ENCODE measurements around the gene FAM217B.

The FAM217B gene

GRCh38 chr20:59977086-59977485 is 36.9 kb downstream of the FAM217B start:
- peaks cover 21% of the 10 kb centered on the region for H3K4me1 Mint-ChIP-seq
- H3K27ac Mint-ChIP-seq: peak overlapping the region in 1 of 3 experiments; percentile 90
- TF ChIP-seq CTCF (IDR thresholded peaks at IDR 0.05; ENCODE audit: unreplicated experiment in 3 of 3): no peak

GRCh38 chr20:59983076-59983475 is 42.9 kb downstream of the FAM217B start:
- H3K36me3 Mint-ChIP-seq (ENCODE audit: low read depth): no peaks in the 10 kb centered on the region
- no peak for TF ChIP-seq CTCF (IDR thresholded peaks at IDR 0.05; ENCODE audit: unreplicated experiment in 3 of 3)
- no peaks in the 10 kb centered on the region for H3K4me1 Mint-ChIP-seq
- no peaks in the 10 kb centered on the region for H3K27me3 Mint-ChIP-seq (ENCODE audit: low read depth)
- H3K9me3 Mint-ChIP-seq: peaks cover 7% of the 10 kb centered on the region
- no peak overlapping the region for H3K4me3 Mint-ChIP-seq
- H3K27ac Mint-ChIP-seq: no peak overlapping the region

More at GRCh38 chr20:59977086-59977485, 36.9 kb downstream of the FAM217B start:
- peaks cover 5% of the 10 kb centered on the region for H3K9me3 Mint-ChIP-seq
- no peaks in the 10 kb centered on the region for H3K36me3 Mint-ChIP-seq (ENCODE audit: low read depth)
- no peak overlapping the region for H3K4me3 Mint-ChIP-seq
- H3K27me3 Mint-ChIP-seq (ENCODE audit: low read depth): peaks cover 3% of the 10 kb centered on the region

GRCh38 chr20:59984541-59984940 is 44.4 kb downstream of the FAM217B start:
- no peaks in the 10 kb centered on the region for H3K36me3 Mint-ChIP-seq (ENCODE audit: low read depth)
- no peak for TF ChIP-seq CTCF (IDR thresholded peaks at IDR 0.05; ENCODE audit: unreplicated experiment in 3 of 3)
- no peaks in the 10 kb centered on the region for H3K4me1 Mint-ChIP-seq
- no peak overlapping the region for H3K4me3 Mint-ChIP-seq
- H3K9me3 Mint-ChIP-seq: peaks cover 7% of the 10 kb centered on the region
- no peak overlapping the region for H3K27ac Mint-ChIP-seq
- H3K27me3 Mint-ChIP-seq (ENCODE audit: low read depth): peaks cover 4% of the 10 kb centered on the region

- H3K9me3 Mint-ChIP-seq: peaks cover 7% of the 10 kb centered on the region
- H3K4me3 Mint-ChIP-seq: no peak overlapping the region
- no peaks in the 10 kb centered on the region for H3K4me1 Mint-ChIP-seq
Measured at GRCh38 chr20:59985164-59985563, 45.0 kb downstream of the FAM217B start.

GRCh38 chr20:59985864-59986263 is 45.7 kb downstream of the FAM217B start:
- Mint-ChIP-seq H3K36me3 (ENCODE audit: low read depth) (no peaks in the 10 kb centered on the region), H3K27me3 (ENCODE audit: low read depth) (peaks cover 9% of the 10 kb centered on the region), H3K4me3 (no peak overlapping the region), H3K27ac (no peak overlapping the region), H3K9me3 (peaks cover 4% of the 10 kb centered on the region), H3K4me1 (no peaks in the 10 kb centered on the region)
- no peak for TF ChIP-seq CTCF (IDR thresholded peaks at IDR 0.05; ENCODE audit: unreplicated experiment in 3 of 3)

More at GRCh38 chr20:59985164-59985563, 45.0 kb downstream of the FAM217B start:
- Mint-ChIP-seq H3K36me3 (ENCODE audit: low read depth) (no peaks in the 10 kb centered on the region), H3K27me3 (ENCODE audit: low read depth) (peaks cover 7% of the 10 kb centered on the region), H3K27ac (no peak overlapping the region)
- TF ChIP-seq CTCF (IDR thresholded peaks at IDR 0.05; ENCODE audit: unreplicated experiment in 3 of 3): no peak

GRCh38 chr20:59987135-59987534 is 46.9 kb downstream of the FAM217B start:
- no peak overlapping the region for H3K27ac Mint-ChIP-seq
- no peak for TF ChIP-seq CTCF (IDR thresholded peaks at IDR 0.05; ENCODE audit: unreplicated experiment in 3 of 3)
- H3K4me1 Mint-ChIP-seq: no peaks in the 10 kb centered on the region
- peaks cover 9% of the 10 kb centered on the region for H3K27me3 Mint-ChIP-seq (ENCODE audit: low read depth)
- no peaks in the 10 kb centered on the region for H3K36me3 Mint-ChIP-seq (ENCODE audit: low read depth)
- peaks cover 1% of the 10 kb centered on the region for H3K9me3 Mint-ChIP-seq
- no peak overlapping the region for H3K4me3 Mint-ChIP-seq

All from nephron (organoid).